ENCODE measurements around the gene REL.

REL gene

DNA sequence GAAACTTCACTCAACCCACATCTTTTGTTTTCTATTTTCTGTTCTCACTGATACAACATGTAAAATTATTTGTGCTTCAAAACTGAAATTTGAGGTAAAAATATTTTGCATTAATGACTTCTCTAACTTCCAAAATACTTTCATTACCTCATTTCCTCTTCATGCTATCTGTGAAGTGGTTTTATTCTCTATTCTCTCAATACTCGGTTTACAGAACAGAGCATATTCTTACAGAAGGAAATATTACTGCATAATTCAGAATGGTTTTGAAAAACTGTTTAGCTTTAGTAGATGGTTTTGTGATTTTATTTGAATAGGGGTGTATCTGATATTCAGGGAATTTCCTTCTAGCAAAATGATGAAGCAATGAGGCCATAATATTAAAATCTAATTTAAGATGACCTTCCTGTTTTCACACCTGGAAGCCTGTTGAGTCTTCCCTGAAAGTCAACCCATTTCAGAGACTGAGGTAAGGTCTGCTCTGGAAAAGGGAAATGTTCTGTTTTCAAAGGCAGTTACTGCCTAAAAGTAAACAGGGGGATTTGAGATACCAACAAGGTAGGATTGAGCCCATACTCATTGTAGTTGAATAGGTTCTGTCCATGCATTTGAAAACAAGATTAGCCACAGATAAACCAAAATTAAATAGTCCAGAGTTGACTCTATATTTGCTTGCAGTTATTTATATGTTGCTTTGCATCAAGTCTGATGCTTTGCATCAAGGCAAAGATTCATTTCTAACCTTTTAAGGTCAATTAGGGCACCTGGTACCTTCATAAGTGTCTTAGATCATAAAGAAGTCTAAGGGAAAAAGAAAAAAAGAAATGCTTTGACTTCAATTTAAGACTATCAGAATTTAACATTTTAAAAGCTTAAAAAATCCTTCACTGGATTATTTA, 85.4 kb downstream of the REL start:
- DNase-seq (ENCODE audit: low spot score), result no peak

DNA sequence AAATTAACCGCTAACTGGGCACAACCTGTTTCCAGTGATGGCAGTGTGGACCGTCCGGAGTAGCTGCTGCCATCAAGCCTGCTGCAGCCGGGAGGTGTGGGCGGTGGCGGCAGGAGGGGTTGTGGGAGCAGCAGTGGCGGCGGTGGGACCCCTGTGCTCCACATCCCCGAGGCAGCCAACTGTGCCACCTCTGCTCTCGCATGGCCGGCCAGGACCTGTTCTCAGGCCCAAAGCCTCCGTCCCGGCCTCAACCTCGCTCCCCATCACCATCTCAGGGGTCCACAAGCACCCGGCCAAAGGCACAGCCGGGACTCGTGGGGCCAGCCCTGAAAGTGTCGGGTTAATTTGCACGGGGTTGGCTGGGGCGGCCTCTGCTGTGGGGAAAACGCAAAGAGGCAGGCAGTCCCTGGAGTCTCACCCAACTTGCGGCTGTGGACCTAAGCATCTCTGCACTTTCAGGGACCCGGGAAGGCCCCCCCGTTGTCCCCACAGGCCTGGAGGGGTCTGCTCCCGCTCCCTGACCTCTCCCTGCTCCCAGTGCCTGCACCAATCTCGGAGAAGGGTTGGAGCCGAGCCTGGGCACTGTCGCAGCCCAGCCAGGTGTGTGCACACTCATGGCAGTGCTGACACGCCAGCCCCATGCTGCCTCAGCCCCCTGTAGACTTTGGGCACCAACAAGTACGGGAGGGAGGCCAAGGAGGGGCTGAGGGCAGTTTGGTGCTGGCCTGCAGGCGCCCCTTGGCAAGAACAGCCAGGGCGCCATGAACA, 91.7 kb downstream of the REL start:
- no peak for DNase-seq (ENCODE audit: low spot score)

DNA sequence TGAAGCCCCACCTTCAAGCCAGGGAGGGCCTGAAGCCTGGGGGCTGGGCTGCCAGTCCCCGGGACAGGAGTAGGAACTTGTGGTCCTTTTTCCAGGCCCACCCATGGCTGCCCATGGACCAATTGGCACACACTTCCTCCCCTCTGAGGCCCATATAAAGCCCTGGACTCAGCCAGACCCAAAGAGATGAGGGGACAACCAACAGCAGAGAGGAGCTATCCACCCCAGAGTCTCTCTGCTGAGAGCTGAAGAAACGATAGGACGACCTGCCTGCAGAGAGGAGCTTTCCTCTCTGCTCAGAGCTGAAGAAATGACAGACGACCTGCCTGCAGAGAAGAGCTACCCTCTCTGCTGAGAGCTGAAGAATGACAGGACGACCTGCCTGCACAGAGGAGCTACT, 92.3 kb downstream of the REL start:
- DNase-seq (ENCODE audit: low spot score), result no peak

DNA sequence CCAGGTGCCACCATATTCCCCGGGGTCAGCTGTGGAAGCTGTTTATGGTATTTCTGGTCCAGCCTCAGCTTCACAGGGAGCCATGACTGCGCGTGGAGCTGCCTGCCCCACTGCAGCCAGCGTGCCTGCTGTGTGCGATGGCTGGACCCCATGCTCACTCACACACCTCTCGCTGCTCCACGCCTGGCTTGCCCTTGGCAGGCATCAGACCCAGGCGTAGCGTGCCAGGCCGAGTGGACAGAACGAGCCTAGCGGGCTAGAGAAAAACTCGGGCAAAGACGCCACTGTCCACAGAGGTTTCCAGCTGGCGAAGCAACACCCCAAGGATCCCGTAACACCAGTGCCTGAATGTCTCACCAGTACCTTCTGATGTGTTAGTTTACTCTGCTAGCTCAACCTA, 93.3 kb downstream of the REL start:
- no peak for DNase-seq (ENCODE audit: low spot score)

Data from Ammon's horn (tissue), 1 donor.